Measurements from ENCODE around the gene TIMM10B. TPM values are rescaled to one million over a fixed set of nuclear protein-coding genes. Genes with fewer than 3 reads are reported as not detected.
A peak's percentile ranks its signal among the peaks of the same experiment; 100 is the strongest.

Gene TIMM10B
- total and polyA plus RNA-seq, 9 of the 15 experiments (the other 6 are each of a cell fraction or from before 2014, with no cell fraction given) = 43.2 to 163 (median 57.0) TPM

GRCh38 chr11:6498544-6498943 is 17.2 kb downstream of the TIMM10B start:
- in situ Hi-C loops (cut with MboI) = no loop called here

More at GRCh38 chr11:6498544-6498943, 17.2 kb downstream of the TIMM10B start:
- Histone ChIP-seq H3K9me3 (replicated peaks; ENCODE audit: control insufficient read depth, insufficient read depth, low read depth, low read length) (no peaks in the 10 kb centered on the region), H4K20me1 (replicated peaks; ENCODE audit: control insufficient read depth, insufficient read depth, low read length) (peaks cover 4% of the 10 kb centered on the region; the same call in 1 of the 2 replicates), H3K4me2 (ENCODE audit: insufficient read depth, low read length) (no peak overlapping the region), H3K36me3 (ENCODE audit: control insufficient read depth, insufficient read depth, low read length) (peaks cover 36% of the 10 kb centered on the region; the same call in 2 of the 3 replicates), H3K4me1 (replicated peaks in 1 of 2; ENCODE audit: control insufficient read depth in 2 of 2, insufficient read depth in 2 of 2, low read length in 2 of 2) (no peaks in the 10 kb centered on the region), H3K9ac (ENCODE audit: insufficient read depth in 1 of 2, low read depth in 2 of 2, low read length in 2 of 2) (peak overlapping the region in 1 of 2 experiments; percentile 60; a peak in 1 of 4 replicates), H2AFZ (ENCODE audit: low read depth, low read length) (no peak overlapping the region), H3K27me3 (ENCODE audit: control insufficient read depth in 2 of 2, insufficient read depth in 2 of 2, low read length in 2 of 2) (no peaks in the 10 kb centered on the region), H3K4me3 (no peak overlapping the region), H3K27ac (ENCODE audit: extremely low read depth, low read depth, low read length) (no peak overlapping the region; the same call in 2 of the 3 replicates), H3K79me2 (ENCODE audit: control insufficient read depth, insufficient read depth, low read length) (no peaks in the 10 kb centered on the region), H3K9me1 (ENCODE audit: control insufficient read depth, insufficient read depth, low read length) (no peaks in the 10 kb centered on the region)
- ChIA-PET CTCF (ENCODE audit: low intra/inter-chr PET ratio) (no interaction called here), POLR2A (interaction anchor here (0.6 to 5.1 kb wide), 11 partner anchors 10 to 256 kb away, joined by 3 to 33 read pairs (median 3); partner anchors contain the start of genes ARFIP2 and TIMM10B)
- ATAC-seq (no peak), FAIRE-seq (no peak), DNase-seq (ENCODE audit: extremely low read depth in 1 of 4, low spot score in 3 of 4) (no peak)
- intact Hi-C loops (cut with micrococcal nuclease) = no loop called here
- BruUV-seq (replicated peaks) = no TSS peak
- 84% methylated on average over 5 of the region's 5 CpGs for whole genome bisulfite sequencing (ENCODE audit: insufficient coverage, low coverage, missing lambda C conversion rate)
- TF ChIP-seq CBX3 (IDR thresholded peaks at IDR 0.05; ENCODE audit: borderline replicate concordance in 1 of 2, low read length in 2 of 2) (no peak), JUND (IDR thresholded peaks at IDR 0.05; ENCODE audit: borderline replicate concordance, low read depth, low read length) (no peak), JUND (tag; IDR thresholded peaks at IDR 0.05; ENCODE audit: borderline replicate concordance, low read depth, low read length) (no peak), NR1H2 (CRISPR knock-in tag; IDR thresholded peaks at IDR 0.05) (no peak), ZNF445 (CRISPR knock-in tag; IDR thresholded peaks at IDR 0.05; ENCODE audit: low read depth) (no peak), HLTF (IDR thresholded peaks at IDR 0.05) (no peak), SNIP1 (IDR thresholded peaks at IDR 0.05; ENCODE audit: low read depth) (no peak), BCOR (IDR thresholded peaks at IDR 0.05) (no peak), SRSF3 (IDR thresholded peaks at IDR 0.05; ENCODE audit: insufficient read depth, low read length) (no peak), SREBF2 (CRISPR knock-in tag; IDR thresholded peaks at IDR 0.05) (no peak), PURB (CRISPR knock-in tag; IDR thresholded peaks at IDR 0.05; ENCODE audit: low read depth) (no peak), STAT5B (CRISPR knock-in tag; IDR thresholded peaks at IDR 0.05) (no peak), CSDE1 (IDR thresholded peaks at IDR 0.05) (no peak), CHD4 (IDR thresholded peaks at IDR 0.05; ENCODE audit: insufficient read depth, insufficient replicate concordance, low read depth, low read length, poor library complexity, severe bottlenecking) (no peak), ILK (tag; IDR thresholded peaks at IDR 0.05; ENCODE audit: borderline replicate concordance, low read depth) (no peak), NR2C2 (CRISPR knock-in tag; IDR thresholded peaks at IDR 0.05) (no peak), NR2C2 (tag; IDR thresholded peaks at IDR 0.05) (no peak), THAP7 (CRISPR knock-in tag; IDR thresholded peaks at IDR 0.05) (no peak), PHB2 (IDR thresholded peaks at IDR 0.05; ENCODE audit: low read depth) (no peak), ZNF77 (CRISPR knock-in tag; IDR thresholded peaks at IDR 0.05) (no peak)
